Hematopoietic multipotent progenitor cell treated with erythropoietin and hydrocortisone succinate and interleukin-3 and kit ligand, for 4 days (in vitro differentiated cells): ENCODE measurements around the gene PDE6G.

Experiments used
- DNase-seq: peaks from one replicate; pipeline ENCODE4 v3.0.0-alpha.2; 2015

Gene PDE6G

GRCh38 chr17:81656118-81656743 is at the start of gene PDE6G:
Gene PDE6G, minus strand, starts transcription at chr17:81656542. Its CDS starts 3,237 bp downstream, at chr17:81653305.
- peak; percentile 53 for DNase-seq

DNA sequence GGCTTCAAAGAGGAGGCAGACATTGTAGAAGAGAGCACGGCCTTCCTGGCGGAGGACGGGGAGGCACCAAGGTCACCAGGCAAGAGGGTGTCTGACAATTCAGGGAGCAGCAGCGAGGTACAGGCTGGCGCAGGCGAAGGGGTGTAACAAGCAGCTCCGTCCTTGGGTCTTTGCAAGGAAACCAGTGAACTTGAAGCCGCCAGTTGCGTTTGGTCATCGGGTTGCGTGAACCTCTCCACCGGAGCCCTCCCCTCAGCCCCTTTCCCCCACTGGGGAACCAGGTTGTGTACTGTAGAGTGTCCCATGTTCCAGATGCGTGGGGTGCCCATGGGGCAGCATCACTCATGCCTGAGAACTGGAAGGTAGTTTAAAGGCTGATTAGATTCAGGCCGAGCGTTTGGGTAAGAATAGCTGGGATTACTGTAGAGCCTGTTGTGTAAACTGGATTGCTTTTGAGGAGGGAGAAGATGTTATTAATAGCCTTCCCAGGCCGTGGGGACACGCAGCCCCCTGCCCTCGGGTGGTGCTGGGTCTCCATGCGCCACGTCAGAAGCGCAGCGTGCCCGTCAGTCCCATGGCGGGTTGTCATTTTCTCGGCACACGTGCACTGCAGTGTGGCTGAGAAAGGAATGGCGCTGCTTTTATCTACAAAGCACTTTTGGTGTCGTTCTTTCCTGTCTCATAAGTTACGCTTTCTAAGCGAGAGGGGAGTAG is 49.3 kb upstream of the PDE6G start:
- DNase-seq = no peak

GRCh38 chr17:81703747-81704654 is 47.7 kb upstream of the PDE6G start:
- no peak for DNase-seq

DNA sequence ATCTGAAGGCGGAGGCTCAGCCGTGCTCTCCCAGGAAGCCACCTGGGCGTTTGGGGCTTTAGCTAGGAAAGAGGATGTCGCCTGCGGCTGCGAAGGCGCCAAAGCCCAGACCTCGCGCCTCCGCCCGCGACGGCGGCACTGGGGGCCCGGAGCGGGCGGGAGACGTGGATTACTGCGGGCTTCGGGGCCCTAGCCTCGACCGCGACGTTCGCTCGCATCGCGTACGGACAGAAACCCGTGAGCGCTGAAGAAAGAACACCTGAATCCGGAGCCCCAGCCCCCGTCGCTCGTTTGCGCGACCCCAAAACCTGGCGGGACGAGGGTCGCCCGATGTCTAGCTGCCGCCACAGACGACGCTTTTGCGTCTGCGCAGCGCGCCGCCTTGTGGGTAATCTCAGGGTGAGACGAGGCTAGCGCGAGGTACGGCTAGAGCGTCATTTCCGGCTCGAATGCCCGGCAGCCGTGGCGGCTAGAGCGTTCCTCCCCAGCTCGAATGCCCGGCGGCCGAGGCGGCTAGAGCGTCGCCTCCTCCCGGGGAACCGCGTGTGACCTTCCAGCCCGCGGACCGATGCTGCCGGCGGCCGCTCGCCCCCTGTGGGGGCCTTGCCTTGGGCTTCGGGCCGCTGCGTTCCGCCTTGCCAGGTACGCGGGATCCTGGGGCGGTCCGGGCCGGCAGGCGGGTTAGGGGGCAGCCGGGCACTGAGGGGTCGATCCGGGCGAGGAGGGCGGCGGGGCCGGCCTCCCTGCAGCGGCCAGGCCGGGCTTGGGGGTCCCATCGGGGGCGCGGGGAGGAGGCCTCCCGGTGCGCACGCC is 46.8 kb upstream of the PDE6G start, which contains the start of gene MRPL12:
TSS of gene MRPL12 (plus strand) at position 434 of the 813 bp plus-strand sequence. CDS start at position 569, 135 bp downstream.
- DNase-seq = peak; percentile 98

DNA sequence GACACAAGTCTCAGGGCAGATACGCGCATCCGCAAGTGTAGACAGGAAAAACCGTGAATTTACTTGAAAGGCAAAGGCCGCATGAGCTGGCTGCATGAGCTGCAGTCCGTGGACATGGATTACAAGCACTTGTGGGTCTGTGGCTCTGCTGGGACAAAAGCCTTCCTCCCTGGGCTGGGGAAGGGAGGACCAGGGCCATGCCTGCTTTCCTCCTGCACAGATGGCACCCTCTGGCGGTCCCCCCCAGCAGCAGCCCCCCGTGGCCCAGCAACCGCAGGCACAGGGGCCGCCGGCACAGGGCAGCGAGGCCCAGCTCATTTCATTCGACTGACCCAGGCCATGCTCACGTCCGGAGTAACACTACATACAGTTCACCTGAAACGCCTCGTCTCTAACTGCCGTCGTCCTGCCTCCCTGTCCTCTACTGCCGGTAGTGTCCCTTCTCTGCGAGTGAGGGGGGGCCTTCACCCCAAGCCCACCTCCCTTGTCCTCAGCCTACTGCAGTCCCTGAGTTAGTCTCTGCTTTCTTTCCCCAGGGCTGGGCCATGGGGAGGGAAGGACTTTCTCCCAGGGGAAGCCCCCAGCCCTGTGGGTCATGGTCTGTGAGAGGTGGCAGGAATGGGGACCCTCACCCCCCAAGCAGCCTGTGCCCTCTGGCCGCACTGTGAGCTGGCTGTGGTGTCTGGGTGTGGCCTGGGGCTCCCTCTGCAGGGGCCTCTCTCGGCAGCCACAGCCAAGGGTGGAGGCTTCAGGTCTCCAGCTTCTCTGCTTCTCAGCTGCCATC is 45.1 kb upstream of the PDE6G start:
- DNase-seq = peak; percentile 79

GRCh38 chr17:81700353-81701287 is 44.3 kb upstream of the PDE6G start:
- DNase-seq = no peak

- no peak for DNase-seq
These were observed 41.1 kb upstream of the PDE6G start for GRCh38 chr17:81697261-81698044.

GRCh38 chr17:81696218-81696941 is 40.0 kb upstream of the PDE6G start:
- no peak for DNase-seq

DNA sequence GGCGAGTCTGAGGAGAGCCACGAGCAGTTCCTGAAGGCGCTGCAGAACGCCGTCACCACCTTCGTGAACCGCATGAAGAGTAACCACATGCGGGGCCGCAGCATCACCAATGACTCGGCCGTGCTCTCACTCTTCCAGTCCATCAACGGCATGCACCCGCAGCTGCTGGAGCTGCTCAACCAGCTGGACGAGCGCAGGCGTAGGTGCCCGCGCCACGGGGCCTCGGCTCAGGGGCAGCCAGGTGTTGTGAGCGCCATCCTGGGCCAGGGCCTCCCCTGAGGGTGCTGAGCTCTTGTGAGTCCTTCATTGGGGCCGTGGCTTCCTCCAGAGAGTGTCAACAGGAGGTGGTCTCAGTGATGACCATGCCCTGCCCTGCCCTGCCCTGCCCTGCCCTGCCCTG is 39.5 kb upstream of the PDE6G start:
- DNase-seq = no peak

GRCh38 chr17:81695211-81695610 is 38.9 kb upstream of the PDE6G start:
- DNase-seq = no peak

- no peak for DNase-seq
These were observed 38.5 kb upstream of the PDE6G start for GRCh38 chr17:81694810-81695209.

DNA sequence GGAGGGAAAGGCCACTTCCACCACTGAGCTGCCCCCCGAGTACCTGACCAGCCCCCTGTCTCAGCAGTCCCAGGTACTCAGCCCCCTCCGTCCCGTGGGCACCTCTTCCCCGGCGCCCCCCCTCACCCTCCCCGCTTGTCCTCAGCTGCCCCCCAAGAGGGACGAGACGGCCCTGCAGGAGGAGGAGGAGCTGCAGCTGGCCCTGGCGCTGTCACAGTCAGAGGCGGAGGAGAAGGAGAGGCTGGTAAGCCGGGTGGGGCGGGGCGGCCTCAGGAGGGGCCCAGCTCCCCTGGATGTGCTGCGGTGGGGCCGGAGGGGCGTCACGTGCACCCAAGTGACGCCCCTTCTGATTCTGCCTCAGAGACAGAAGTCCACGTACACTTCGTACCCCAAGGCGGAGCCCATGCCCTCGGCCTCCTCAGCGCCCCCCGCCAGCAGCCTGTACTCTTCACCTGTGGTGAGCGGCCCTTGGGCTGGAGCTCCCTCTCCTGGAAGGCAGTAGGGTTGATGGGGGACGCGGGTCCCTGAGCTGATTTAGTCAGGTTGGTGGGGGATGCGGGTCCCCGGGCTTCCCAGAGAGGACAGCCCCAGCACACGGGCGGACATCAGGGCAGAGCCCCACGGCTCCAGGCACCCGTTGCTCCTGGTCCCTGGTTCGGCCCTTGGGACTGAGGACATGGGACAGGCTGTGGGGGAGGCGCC is 37.3 kb upstream of the PDE6G start:
- DNase-seq = peak; percentile 37

- no peak for DNase-seq
These were observed 35.3 kb upstream of the PDE6G start for GRCh38 chr17:81691608-81692007.

DNA sequence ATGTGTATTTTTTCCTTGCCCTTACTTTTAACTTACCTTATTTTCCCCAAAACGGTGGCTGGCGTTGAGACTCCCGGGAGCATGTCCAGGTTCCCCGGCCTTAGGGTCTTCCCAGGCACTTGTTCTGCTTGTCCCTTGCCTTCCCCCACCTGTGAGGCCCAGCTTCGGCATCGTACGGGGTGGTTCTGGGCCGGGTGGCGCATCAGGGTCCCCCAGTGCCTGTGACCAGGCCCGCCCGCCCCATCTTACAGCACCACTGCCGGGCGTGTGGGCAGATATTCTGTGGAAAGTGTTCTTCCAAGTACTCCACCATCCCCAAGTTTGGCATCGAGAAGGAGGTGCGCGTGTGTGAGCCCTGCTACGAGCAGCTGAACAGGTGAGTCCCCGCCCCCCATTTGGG is 34.9 kb upstream of the PDE6G start:
- DNase-seq = no peak

GRCh38 chr17:81690549-81690948 is 34.2 kb upstream of the PDE6G start:
- DNase-seq = no peak

DNA sequence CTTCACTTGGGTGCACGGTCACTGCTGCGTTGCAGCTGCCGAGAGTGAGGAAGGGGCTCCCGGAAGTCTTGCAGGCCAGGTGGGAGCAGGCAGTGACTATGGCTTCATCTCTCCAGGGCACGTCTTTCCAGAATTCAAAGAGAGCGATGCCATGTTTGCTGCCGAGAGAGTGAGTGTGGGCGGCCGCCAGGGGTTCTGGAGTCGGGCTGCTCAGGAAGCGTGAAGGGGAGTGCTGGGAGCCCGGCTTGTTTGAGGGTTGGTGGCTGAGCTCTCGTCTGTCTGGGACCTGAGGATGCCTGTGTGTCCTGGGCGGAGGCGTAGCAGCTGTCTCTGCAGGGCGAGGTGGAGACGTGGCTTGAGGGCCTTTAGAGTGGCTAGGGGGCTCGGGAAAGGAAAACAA is 33.7 kb upstream of the PDE6G start:
- no peak for DNase-seq

- no peak for DNase-seq
These were observed 32.3 kb upstream of the PDE6G start for GRCh38 chr17:81688616-81689015.

DNA sequence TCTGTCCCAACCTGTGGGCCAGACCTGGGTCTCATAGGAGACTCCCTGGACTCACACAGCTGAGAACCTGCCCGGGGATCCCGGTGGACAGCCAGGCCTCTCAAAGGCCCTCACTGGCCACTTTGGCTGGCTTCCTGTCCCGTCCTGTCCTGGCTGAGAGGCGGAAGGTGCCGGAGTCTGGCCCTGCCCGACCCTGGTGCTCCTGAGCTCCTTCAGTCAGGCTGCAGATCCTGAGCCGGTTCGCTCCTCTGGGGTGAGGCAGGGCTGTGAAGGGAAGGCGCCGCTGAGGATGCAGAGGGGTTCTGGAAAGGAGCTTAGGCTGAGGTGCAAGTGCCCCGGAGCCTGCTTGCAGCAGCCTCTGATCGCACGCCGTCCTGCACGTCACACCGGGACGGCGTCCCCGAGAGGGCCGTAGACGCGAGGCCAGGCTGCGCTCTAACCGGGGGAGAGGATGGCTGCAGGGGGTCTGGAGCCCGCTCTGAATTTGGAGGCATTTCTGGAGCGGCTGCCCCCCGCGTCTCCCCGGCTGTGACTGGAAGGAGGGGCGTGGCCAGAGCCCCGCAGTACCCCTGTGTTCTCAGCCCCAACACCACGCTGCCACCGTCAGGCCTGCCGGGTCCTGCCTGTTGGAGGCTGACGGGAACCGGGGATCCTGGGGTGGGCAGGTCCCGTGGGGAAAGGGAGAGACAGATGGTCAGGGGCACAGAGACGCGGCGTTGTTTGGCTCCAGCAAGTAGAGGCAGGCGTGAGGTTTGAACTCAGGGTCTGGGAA is 31.6 kb upstream of the PDE6G start:
- no peak for DNase-seq
